Transverse colon (tissue), 4 donors: ENCODE measurements around the gene OOEP. TPM values are rescaled to one million over a fixed set of nuclear protein-coding genes. Genes with fewer than 3 reads are reported as not detected.
"Not testable (repeated sequence)": the region's sequence is repeated elsewhere in the genome, so short reads cannot be mapped to it uniquely, and the experiment has no call there.

Experiments used
- DNase-seq: peaks from one replicate; pipeline ENCODE4 v3.0.0-alpha.2; 2019
- H3K27ac ChIP-seq, 4 donors: fragments of 200-600 bp; sonication (generic); 2 replicates each; pipeline ENCODE4 v1.5.1; 2016 to 2018; ENCODE audit warnings: inconsistent platforms in 4 of 4
- H3K27me3 ChIP-seq: fragments of 200-600 bp; sonication (generic); 2 replicates; pipeline ENCODE4 v1.5.1; 2017; ENCODE audit warnings: inconsistent platforms
- H3K36me3 ChIP-seq, 4 donors: fragments of 200-600 bp; sonication (generic); 2 replicates each; pipeline ENCODE4 v1.5.1; 2017 to 2019; ENCODE audit warnings: inconsistent platforms in 4 of 4
- H3K4me1 ChIP-seq, 4 donors: fragments of 200-600 bp; sonication (generic); 2 replicates each; pipeline ENCODE4 v1.5.1; 2017 to 2020; ENCODE audit warnings: inconsistent platforms in 4 of 4
- H3K4me3 ChIP-seq, 4 donors: fragments of 200-600 bp; sonication (generic); 1 replicate in 1 of 4; 2 replicates in 3 of 4; pipeline versions ENCODE4 v1.5.1 to v1.6.1; 2017 to 2019; ENCODE audit warnings: inconsistent platforms in 4 of 4
- H3K9me3 ChIP-seq, 2 donors: fragments of 200-600 bp; sonication (generic); 2 replicates each; pipeline ENCODE4 v1.5.1; 2017 to 2019; ENCODE audit warnings: inconsistent platforms in 2 of 2
- EP300 ChIP-seq: sonication (generic); formaldehyde crosslinking; IDR thresholded peaks from one replicate; pipeline ENCODE4 v1.6.1; 2017; ENCODE audit warnings: antibody characterized with exemption, low read depth
- POLR2A ChIP-seq: fragments of 450-650 bp; IDR thresholded peaks from one replicate; pipeline ENCODE4 v1.6.1; 2016; ENCODE audit warnings: antibody characterized with exemption, mild to moderate bottlenecking, moderate library complexity
- POLR2AphosphoS5 ChIP-seq, 3 donors: sonication (generic); formaldehyde crosslinking; IDR thresholded peaks; one replicate each; pipeline ENCODE4 v1.6.1; 2016; ENCODE audit warnings: antibody characterized with exemption in 3 of 3
- WGBS, 2 donors: methylation state at CpG; one replicate each; pipeline ENCODE4 v1.1.5; 2018; ENCODE audit warnings: low coverage in 1 of 2; 5-methylcytosine and 5-hydroxymethylcytosine counted together
- in situ Hi-C, 4 donors: fragments of 200-750 bp; cut with MboI; loops; one replicate each; pipeline versions ENCODE4 v1.15.0 to v1.15.1; 2017; ENCODE audit warnings: low sequenced_read_pairs in 3 of 4, low pct_ligation_motif_present in 1 of 4, low pct_unique_long_range_greater_than_20kb in 1 of 4
- intact Hi-C: fragments of 100-400 bp; cut with DNase I; formaldehyde crosslinking; loops from one replicate; pipeline ENCODE4 v1.15.1; 2023; ENCODE audit warnings: low total_unique reads
- total RNA-seq, 4 donors: library from RNA; depleted of rRNA; stranded (reverse); fragments of >200 nt; gene quantifications; one replicate each; pipeline ENCODE4 v1.1.0, GENCODE V29; 2016
- TF ChIP-seq, protein P1 (sequence below), 5 experiments: fragments of 200-600 bp in 3 of 5; fragments of 450-650 bp in 2 of 5; sonication (generic) in 3 of 5; IDR thresholded peaks; 1 replicate in 2 of 5; 2 replicates in 3 of 5; pipeline ENCODE4 v1.5.1; 2016 to 2017; ENCODE audit warnings: antibody characterized with exemption in 5 of 5, inconsistent platforms in 3 of 5, mild to moderate bottlenecking in 2 of 5, moderate library complexity in 1 of 5

OOEP gene
- total RNA-seq, 4 donors from 2014 or later, result not detected

- Histone ChIP-seq H3K4me1 (no peaks in the 10 kb centered on the region), H3K27ac (no peak overlapping the region), H3K4me3 (no peak overlapping the region), H3K9me3 (no peaks in the 10 kb centered on the region), H3K27me3 (no peaks in the 10 kb centered on the region), H3K36me3 (no peaks in the 10 kb centered on the region)
- in situ Hi-C loops (no loop called here), intact Hi-C loops (no loop called here)
- TF ChIP-seq EP300 (no peak), POLR2A (no peak), POLR2AphosphoS5 (IDR thresholded peaks at IDR 0.05) (no peak)
- TF ChIP-seq, protein P1, sequence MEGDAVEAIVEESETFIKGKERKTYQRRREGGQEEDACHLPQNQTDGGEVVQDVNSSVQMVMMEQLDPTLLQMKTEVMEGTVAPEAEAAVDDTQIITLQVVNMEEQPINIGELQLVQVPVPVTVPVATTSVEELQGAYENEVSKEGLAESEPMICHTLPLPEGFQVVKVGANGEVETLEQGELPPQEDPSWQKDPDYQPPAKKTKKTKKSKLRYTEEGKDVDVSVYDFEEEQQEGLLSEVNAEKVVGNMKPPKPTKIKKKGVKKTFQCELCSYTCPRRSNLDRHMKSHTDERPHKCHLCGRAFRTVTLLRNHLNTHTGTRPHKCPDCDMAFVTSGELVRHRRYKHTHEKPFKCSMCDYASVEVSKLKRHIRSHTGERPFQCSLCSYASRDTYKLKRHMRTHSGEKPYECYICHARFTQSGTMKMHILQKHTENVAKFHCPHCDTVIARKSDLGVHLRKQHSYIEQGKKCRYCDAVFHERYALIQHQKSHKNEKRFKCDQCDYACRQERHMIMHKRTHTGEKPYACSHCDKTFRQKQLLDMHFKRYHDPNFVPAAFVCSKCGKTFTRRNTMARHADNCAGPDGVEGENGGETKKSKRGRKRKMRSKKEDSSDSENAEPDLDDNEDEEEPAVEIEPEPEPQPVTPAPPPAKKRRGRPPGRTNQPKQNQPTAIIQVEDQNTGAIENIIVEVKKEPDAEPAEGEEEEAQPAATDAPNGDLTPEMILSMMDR (IDR thresholded peaks at IDR 0.05), result no peak
- no peak for DNase-seq
Observed at GRCh38 chr6:73400656-73401055, 31.0 kb upstream of the OOEP start.

DNA sequence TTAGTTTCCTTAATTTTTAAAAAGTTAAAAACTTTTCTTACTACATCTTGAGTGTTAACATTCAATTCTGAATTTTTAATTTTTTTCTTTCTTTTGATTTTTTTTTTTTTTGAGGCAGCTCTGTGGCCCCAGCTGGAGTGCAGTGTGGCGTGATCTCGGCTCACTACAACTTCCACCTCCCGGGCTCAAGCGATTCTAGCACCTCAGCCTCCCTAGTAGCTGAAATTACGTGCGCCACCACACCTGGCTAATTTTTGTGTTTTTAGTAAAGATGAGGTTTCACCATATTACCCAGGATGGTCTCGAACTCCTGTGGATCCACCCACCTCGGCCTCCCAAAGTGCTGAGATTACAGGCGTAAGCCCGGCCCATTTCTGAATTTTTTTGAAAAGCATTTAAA, 26.2 kb upstream of the OOEP start:
- no peak overlapping the region for H3K4me3 ChIP-seq
- no peak for DNase-seq
- no peaks in the 10 kb centered on the region for H3K4me1 ChIP-seq
- in situ Hi-C loops, result no loop called here
- H3K9me3 ChIP-seq, result no peaks in the 10 kb centered on the region
- TF ChIP-seq, protein P1 (IDR thresholded peaks at IDR 0.05), result no peak
- TF ChIP-seq POLR2A (no peak), POLR2AphosphoS5 (IDR thresholded peaks at IDR 0.05) (no peak), EP300 (no peak)
- 91 to 92% methylated on average over 10 of the region's 10 CpGs for WGBS, 2 donors
- intact Hi-C loops, result no loop called here
- H3K36me3 ChIP-seq, result no peaks in the 10 kb centered on the region
- no peak overlapping the region for H3K27ac ChIP-seq
- no peaks in the 10 kb centered on the region for H3K27me3 ChIP-seq

GRCh38 chr6:73394577-73395354, 25.1 kb upstream of the OOEP start, which contains the start of gene DDX43:
Gene DDX43, plus strand, starts transcription at chr6:73394828. Its CDS starts 78 bp downstream, at chr6:73394906.
- TF ChIP-seq, protein P1 (IDR thresholded peaks at IDR 0.05), result no peak
- TF ChIP-seq EP300 (no peak), POLR2A (no peak), POLR2AphosphoS5 (IDR thresholded peaks at IDR 0.05) (no peak)
- Histone ChIP-seq H3K36me3 (no peaks in the 10 kb centered on the region), H3K9me3 (no peaks in the 10 kb centered on the region), H3K4me1 (no peaks in the 10 kb centered on the region), H3K4me3 (peak within 1 kb of the TSS in 1 of 4 donors; percentile 27), H3K27me3 (no peaks in the 10 kb centered on the region), H3K27ac (peak within 1 kb of the TSS in 2 of 4 donors; percentile 17 to 59)
- intact Hi-C loops (no loop called here), in situ Hi-C loops (no loop called here)
- WGBS, 2 donors, result 87 to 88% methylated on average over 7 to 54 of the region's 54 CpGs
- peak; percentile 45 for DNase-seq

GRCh38 chr6:73393278-73393677, 23.6 kb upstream of the OOEP start:
- no peak for TF ChIP-seq EP300
- TF ChIP-seq, protein P1 (IDR thresholded peaks at IDR 0.05), result no peak
- TF ChIP-seq POLR2A, result no peak
- TF ChIP-seq POLR2AphosphoS5 (IDR thresholded peaks at IDR 0.05), result no peak
- intact Hi-C loops, result no loop called here
- in situ Hi-C loops, result no loop called here

DNA sequence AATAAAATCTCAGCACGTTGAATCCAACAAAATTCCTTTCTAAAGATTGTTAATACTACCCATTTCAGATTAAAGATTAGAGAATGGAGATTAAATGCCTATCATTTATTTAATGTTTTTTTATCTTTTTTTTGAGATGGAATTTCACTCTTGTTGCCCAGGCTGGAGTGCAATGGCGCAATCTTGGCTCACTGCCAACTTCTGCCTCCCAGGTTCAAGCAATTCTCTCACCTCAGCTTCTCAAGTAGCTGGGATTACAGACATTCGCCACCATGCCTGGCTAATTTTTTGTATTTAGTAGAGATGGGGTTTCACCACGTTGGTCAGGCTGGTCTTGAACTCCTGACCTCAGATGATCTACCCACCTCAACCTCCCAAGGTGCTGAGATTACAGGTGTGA, 22.5 kb upstream of the OOEP start:
- H3K36me3 ChIP-seq, in situ Hi-C loops, H3K4me1 ChIP-seq, H3K9me3 ChIP-seq, H3K27ac ChIP-seq, H3K4me3 ChIP-seq, intact Hi-C loops, H3K27me3 ChIP-seq, DNase-seq: not testable (repeated sequence)
- 72 to 75% methylated on average over 2 to 4 of the region's 4 CpGs for WGBS, 2 donors

More at GRCh38 chr6:73393278-73393677, 23.6 kb upstream of the OOEP start:
- Histone ChIP-seq H3K27ac (no peak overlapping the region), H3K4me1 (peaks cover 0 to 8% (median 5%) of the 10 kb centered on the region in 4 donors), H3K4me3 (no peak overlapping the region), H3K9me3 (no peaks in the 10 kb centered on the region), H3K27me3 (no peaks in the 10 kb centered on the region), H3K36me3 (no peaks in the 10 kb centered on the region)
- no peak for DNase-seq
- 98% methylated on average over 3 of the region's 3 CpGs; no CpG with 5 or more reads in 1 of the 2 donors for WGBS, 2 donors
